ENCODE results near the gene SPRY2.

SPRY2 gene

DNA sequence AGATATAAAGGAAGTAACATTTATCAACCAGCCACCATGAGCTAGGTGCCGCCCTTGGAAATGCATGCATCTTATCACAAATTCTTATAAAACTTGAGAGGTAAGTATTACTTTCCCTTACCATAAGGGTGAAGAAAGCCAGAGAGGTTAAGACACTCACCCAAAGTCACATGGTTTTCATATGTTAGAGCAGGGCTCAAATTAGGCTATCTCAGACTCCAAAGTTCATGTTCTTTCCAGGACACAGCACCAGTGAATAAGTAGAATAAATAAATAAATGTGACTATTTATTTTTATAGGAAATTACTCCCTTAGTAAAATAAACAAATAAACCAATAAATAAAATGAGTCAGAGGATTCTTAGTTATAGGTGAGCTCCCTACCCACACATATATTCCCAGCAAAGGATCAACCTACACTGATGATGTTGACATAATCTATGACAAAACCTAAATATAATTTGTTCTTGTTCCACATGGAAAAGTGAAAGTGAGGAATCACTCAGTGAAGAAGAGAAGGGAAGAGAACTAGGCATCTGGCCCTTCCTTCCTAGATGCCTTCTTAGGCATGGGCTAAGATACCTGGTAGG is 27.2 kb downstream of the SPRY2 start:
- DNase-seq, result no peak
- no peak for ATAC-seq

DNA sequence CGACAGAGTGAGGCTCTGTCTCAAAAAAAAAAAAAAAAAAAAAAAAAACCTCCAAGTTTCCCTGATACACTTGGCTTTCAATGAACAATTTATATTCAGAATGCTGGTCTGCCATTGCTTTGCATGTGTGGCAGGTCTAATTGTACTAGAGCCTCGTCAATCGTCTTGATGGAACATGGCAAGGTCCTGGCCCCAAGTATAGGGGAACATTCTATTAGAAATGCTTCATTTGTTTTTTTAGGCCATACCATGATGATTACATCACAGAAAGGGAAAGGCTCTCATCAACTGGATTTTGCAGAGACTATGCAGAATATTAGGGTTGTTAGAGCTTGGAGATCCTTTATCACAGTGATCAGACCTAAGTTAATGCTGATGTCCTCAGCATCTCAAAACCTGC is 28.0 kb downstream of the SPRY2 start:
- ATAC-seq, result no peak
- no peak for DNase-seq

DNA sequence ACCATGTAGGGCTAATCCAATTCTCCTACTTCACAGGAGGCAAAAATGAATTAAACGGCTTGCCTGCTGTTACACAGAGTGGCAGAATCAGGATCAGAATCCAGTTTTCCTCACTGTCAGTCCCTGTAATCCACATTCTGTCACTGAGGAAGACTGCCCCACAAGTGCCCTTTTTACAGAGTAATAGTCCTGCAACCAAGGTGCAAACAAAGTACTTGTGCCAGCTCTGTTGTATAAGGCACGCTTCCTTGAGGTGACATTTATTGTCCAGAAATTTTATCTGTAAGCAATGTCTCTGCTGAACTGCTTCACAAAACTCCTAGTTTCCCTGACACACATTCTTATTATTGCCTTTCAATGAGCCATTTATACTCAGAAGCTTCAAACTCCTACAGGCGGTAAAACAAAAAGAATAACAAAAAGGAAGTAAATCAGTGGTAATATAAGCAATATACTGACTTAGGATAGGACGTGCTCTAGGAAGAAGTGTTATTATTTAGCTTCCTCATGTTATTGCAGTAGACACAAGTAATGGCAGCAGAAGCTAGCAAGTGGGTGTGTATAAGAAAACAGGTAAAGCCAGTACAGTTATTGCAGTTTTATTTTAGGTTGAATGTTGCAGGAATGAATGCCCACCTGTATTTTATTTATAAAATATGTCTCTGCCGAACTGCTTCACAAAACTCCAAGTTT is 28.8 kb downstream of the SPRY2 start:
- DNase-seq, result no peak
- no peak for ATAC-seq

DNA sequence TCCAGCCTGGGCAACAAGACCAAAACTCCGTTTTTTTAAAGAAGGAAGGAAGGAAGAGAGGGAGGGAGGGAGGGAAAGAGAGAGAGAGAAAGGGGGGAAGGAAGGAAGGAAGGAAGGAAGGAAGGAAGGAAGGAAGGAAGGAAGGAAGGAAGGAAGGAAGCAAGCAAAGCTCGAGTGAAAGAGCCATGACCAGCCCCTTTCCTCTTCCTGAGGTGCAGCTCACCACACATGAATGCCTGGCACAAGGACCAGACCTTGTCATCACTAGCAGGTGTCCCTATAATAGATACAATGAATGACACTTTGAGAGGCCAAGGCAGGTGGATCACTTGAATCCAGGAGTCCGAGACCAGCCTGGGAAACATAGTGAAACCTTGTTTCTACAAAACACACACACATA is 31.0 kb downstream of the SPRY2 start:
- no peak for ATAC-seq
- no peak for DNase-seq

DNA sequence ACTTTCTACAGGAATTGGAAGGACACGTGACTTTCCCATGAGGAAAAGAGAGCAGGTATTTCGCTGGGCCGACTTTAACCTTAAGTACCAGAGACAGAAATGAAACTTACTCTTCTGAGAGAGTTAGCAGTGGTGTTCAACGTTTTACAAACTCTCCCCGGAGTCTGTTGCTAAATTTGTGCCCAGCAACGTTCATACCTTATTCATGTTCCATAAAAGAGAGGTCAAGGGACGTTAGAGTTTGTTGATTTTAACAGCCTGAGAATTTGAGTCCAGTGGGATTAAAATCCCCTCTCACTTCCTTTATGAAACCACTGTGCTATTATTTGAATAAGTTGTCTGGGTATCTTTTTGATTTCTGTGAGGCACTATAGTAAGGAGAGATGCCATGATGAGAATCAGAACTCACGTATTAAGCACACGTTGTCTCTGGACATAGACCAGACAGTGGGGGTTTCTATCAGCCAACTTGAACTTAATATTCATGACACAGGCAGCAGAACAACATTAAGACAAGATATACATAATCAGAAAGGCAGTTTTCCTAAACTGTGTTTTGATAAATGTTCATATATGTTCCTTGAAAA is 33.4 kb downstream of the SPRY2 start:
- ATAC-seq (no peak), DNase-seq (no peak)

DNA sequence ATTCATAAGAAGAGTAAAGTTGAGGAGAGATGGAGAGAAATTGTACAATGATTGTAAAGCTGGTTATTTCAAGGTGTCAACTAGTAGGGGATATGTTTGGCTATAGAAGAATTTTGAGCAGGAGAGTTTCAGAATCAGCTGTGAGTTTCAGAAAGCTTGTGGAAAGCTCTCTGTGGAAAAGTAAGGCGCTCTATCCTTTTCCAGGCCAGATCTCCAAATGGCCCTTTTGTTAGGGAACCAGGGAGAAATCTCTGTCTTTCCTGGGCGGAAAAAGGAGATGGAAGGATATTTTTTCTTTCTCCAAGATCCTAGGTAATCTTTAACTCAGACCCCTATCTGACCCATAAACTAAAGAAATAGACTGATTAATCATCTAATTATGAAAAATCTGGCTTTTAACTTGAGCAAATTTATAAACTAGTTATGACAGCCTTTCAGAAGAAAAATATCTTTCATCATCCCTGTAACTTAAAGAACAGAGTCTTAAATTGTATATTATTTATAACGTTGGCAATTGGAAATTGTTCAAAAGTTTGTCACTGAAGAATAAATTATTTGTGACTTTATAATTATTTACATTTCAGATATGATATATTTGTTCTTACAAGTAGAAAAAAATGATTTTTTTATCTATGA is 34.5 kb downstream of the SPRY2 start:
- ATAC-seq, result no peak
- DNase-seq, result no peak

DNA sequence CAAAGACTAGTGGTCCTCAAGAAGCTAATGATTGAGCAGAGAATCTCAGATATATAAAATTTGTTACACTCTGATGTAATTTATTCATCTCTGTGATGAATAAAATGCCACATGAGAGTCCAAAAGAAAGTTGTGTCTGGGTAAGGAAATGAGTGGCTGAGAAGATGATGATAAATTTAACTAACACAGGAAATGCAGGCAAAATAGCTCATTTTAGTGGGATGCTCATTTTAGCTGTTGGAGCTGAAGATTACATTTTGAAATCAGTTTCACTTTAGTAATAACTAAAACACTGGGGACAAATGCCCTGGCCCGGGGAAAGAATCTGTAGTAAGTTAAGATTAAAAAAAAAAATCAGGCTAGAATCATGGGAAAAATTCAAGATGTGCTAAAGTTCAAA is 35.2 kb downstream of the SPRY2 start:
- no peak for DNase-seq
- no peak for ATAC-seq

DNA sequence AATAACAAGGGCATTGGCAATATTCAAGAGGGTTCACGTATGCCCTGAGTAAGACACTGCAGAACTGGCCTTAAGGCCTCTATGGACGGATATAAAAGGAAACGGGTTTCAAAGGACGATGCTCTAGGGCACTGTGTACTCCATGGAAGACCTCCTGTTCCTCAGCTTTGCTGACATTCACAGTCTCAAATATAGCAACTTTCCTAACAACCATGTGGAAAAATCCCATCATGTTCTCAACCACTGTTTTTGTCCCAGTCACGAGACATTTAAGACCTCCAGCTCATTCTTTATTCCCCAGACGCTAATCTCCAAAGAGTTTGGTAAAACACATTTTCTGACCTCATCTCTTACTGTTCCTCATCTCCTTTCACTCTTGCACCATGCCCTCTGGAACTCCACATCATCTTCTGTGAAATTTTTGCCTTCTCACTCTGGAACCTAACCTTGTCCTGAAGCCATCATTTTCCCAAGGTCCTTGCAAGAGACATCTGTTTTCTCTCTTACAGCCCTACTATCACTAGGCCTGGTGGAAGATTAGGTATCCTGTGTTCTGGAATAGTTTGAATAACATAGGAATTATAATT is 37.6 kb downstream of the SPRY2 start:
- no peak for ATAC-seq
- DNase-seq, result no peak

DNA sequence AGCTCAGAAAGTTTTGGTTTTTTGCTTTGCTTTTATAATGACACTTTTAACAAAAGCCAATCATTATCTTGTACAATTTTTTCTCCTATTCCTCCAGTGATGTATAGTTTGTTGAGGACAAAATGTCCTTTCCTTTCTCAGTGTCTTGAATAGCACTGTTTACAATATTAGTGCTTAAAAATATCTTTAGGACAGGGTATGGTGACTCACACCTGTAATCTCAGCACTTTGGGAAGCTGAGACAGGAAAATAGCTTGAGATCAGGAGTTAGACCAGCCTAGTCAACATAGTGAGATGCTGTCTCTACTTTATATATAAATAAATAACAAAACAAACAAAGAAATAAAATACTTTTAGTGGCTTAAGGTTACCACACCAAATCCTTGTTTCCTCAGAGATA is 41.9 kb downstream of the SPRY2 start:
- ATAC-seq, result no peak
- no peak for DNase-seq

DNA sequence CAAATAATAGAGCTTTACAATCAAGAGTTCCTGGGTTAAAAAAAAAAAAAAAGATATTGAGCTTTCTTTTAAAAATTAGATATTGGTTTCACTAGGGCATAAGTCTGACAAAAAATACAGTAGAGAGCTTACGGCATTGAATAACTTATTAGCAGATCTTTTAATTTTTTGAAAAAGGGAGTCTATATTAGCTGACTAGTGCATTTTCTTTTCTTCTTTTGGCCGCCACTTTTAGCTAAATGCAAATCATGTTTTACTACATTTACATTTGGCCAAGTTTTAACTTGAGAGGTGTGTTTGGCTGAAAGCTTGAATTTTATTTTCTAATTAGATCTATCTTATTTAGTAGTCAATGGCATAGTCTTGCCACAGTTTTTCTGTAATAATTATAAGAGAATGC is 43.4 kb downstream of the SPRY2 start:
- DNase-seq (no peak), ATAC-seq (no peak)

DNA sequence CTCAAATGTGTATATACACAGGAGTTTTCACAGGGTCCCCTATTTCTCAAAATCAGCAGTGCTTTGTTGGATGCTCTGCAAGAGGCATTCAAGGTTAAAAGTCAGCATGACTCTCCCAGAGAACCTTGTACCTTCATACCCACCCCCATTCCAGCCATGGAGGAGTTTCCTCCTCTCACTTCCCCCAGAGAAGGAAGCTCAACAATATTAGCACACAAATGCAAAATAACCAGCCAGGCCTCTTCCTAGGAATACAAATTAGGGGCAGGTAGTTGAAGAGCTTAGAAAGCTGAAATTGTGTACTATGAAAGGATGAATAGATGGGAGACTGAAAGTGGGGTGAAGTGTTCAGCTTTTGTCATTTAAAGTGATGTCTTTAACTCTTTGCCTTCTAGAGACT is 43.8 kb downstream of the SPRY2 start:
- ATAC-seq, result no peak
- no peak for DNase-seq

DNA sequence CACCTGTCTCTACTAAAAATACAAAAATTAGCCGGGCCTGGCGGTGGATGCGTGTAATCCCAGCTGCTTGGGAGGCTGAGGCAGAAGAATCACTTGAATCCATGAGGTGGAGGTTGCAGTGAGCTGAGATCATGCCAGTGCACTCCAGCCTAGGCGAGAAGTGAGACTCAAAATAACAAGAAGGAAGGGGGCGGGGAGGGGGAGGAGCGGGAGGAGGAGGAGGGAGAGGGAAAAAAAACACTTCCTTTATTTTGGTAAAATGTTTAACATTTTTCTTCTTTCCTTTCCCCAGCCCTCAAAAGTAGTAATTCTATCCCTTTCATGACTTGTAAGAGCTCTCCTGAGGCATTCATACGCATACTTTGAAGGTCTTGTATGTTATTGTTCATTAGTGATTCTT is 44.3 kb downstream of the SPRY2 start:
- no peak for ATAC-seq

DNA sequence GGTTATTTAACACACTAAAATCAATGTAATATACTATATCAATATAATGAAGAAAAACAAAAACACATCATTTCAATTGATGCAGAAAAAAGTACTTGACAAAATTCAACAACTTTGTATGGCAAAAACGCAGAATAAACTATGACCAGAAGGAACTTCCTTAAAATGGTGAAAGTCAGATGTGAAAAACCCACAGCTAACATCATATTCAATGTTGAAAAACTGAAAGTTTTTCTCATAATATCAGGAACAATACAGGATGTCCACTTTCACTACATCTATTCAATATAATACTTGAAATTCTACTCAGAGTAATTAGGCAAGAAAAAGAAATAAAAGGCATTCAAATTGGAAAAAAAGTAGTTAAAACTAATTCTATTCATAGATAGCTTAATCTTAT is 50.3 kb downstream of the SPRY2 start:
- ATAC-seq, result no peak
- no peak for DNase-seq

More for the DNA sequence above, 44.3 kb downstream of the SPRY2 start:
- no peak for DNase-seq
